Transverse colon (tissue), 4 donors: ENCODE measurements around the gene SPAG17. TPM values are rescaled to one million over a fixed set of nuclear protein-coding genes. Genes with fewer than 3 reads are reported as not detected.
A peak's percentile ranks its signal among the peaks of the same experiment; 100 is the strongest.
"Not testable (repeated sequence)": the region's sequence is repeated elsewhere in the genome, so short reads cannot be mapped to it uniquely, and the experiment has no call there.

Source experiments
- DNase-seq: peaks from one replicate; pipeline ENCODE4 v3.0.0-alpha.2; 2019
- H3K27ac ChIP-seq, 4 donors: fragments of 200-600 bp; sonication (generic); 2 replicates each; pipeline ENCODE4 v1.5.1; 2016 to 2018; ENCODE audit warnings: inconsistent platforms in 4 of 4
- H3K27me3 ChIP-seq: fragments of 200-600 bp; sonication (generic); 2 replicates; pipeline ENCODE4 v1.5.1; 2017; ENCODE audit warnings: inconsistent platforms
- H3K36me3 ChIP-seq, 4 donors: fragments of 200-600 bp; sonication (generic); 2 replicates each; pipeline ENCODE4 v1.5.1; 2017 to 2019; ENCODE audit warnings: inconsistent platforms in 4 of 4
- H3K4me1 ChIP-seq, 4 donors: fragments of 200-600 bp; sonication (generic); 2 replicates each; pipeline ENCODE4 v1.5.1; 2017 to 2020; ENCODE audit warnings: inconsistent platforms in 4 of 4
- H3K4me3 ChIP-seq, 4 donors: fragments of 200-600 bp; sonication (generic); 1 replicate in 1 of 4; 2 replicates in 3 of 4; pipeline versions ENCODE4 v1.5.1 to v1.6.1; 2017 to 2019; ENCODE audit warnings: inconsistent platforms in 4 of 4
- H3K9me3 ChIP-seq, 2 donors: fragments of 200-600 bp; sonication (generic); 2 replicates each; pipeline ENCODE4 v1.5.1; 2017 to 2019; ENCODE audit warnings: inconsistent platforms in 2 of 2
- EP300 ChIP-seq: sonication (generic); formaldehyde crosslinking; IDR thresholded peaks from one replicate; pipeline ENCODE4 v1.6.1; 2017; ENCODE audit warnings: antibody characterized with exemption, low read depth
- POLR2A ChIP-seq: fragments of 450-650 bp; IDR thresholded peaks from one replicate; pipeline ENCODE4 v1.6.1; 2016; ENCODE audit warnings: antibody characterized with exemption, mild to moderate bottlenecking, moderate library complexity
- POLR2AphosphoS5 ChIP-seq, 3 donors: sonication (generic); formaldehyde crosslinking; IDR thresholded peaks; one replicate each; pipeline ENCODE4 v1.6.1; 2016; ENCODE audit warnings: antibody characterized with exemption in 3 of 3
- WGBS, 2 donors: methylation state at CpG; one replicate each; pipeline ENCODE4 v1.1.5; 2018; ENCODE audit warnings: low coverage in 1 of 2; 5-methylcytosine and 5-hydroxymethylcytosine counted together
- in situ Hi-C, 4 donors: fragments of 200-750 bp; cut with MboI; loops; one replicate each; pipeline versions ENCODE4 v1.15.0 to v1.15.1; 2017; ENCODE audit warnings: low sequenced_read_pairs in 3 of 4, low pct_ligation_motif_present in 1 of 4, low pct_unique_long_range_greater_than_20kb in 1 of 4
- intact Hi-C: fragments of 100-400 bp; cut with DNase I; formaldehyde crosslinking; loops from one replicate; pipeline ENCODE4 v1.15.1; 2023; ENCODE audit warnings: low total_unique reads
- total RNA-seq, 4 donors: library from RNA; depleted of rRNA; stranded (reverse); fragments of >200 nt; gene quantifications; one replicate each; pipeline ENCODE4 v1.1.0, GENCODE V29; 2016
- TF ChIP-seq, protein P1 (sequence below), 5 experiments: fragments of 200-600 bp in 3 of 5; fragments of 450-650 bp in 2 of 5; sonication (generic) in 3 of 5; IDR thresholded peaks; 1 replicate in 2 of 5; 2 replicates in 3 of 5; pipeline ENCODE4 v1.5.1; 2016 to 2017; ENCODE audit warnings: antibody characterized with exemption in 5 of 5, inconsistent platforms in 3 of 5, mild to moderate bottlenecking in 2 of 5, moderate library complexity in 1 of 5

Gene SPAG17
- total RNA-seq, 4 donors from 2014 or later, result not detected

DNA sequence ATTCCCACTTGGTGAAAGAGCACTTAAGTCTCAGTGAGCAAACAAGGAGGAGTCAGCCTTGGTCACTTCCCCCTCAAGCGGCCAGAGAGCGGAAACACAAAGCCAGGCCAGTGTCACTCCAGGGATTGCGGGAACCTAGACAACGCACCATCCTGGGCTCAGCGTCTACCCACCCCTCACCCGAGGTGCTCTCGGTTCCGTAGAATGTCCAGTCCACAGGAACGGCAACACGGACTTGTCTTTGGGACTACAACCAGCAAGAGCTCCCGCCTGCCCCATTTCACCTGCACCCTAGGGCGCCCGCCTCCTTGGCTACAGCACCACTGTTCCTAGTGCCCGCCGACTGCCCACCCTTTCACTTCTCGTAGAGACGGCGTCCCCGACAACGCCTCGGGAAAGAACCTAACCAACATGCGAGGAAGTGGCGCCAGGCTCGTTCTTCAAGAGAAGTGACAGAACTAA, 256.1 kb downstream of the SPAG17 start:
- 1 to 20% methylated on average over 2 to 20 of the region's 24 CpGs for WGBS, 2 donors
- peaks cover 16 to 46% (median 25%) of the 10 kb centered on the region in 4 donors for H3K4me1 ChIP-seq
- peak overlapping the region; percentile 76 to 90 (median 88) for H3K4me3 ChIP-seq
- no peaks in the 10 kb centered on the region for H3K9me3 ChIP-seq
- TF ChIP-seq POLR2AphosphoS5 (IDR thresholded peaks at IDR 0.05) (peak; percentile 62 to 75 (median 70)), POLR2A (no peak)
- TF ChIP-seq, protein P1, sequence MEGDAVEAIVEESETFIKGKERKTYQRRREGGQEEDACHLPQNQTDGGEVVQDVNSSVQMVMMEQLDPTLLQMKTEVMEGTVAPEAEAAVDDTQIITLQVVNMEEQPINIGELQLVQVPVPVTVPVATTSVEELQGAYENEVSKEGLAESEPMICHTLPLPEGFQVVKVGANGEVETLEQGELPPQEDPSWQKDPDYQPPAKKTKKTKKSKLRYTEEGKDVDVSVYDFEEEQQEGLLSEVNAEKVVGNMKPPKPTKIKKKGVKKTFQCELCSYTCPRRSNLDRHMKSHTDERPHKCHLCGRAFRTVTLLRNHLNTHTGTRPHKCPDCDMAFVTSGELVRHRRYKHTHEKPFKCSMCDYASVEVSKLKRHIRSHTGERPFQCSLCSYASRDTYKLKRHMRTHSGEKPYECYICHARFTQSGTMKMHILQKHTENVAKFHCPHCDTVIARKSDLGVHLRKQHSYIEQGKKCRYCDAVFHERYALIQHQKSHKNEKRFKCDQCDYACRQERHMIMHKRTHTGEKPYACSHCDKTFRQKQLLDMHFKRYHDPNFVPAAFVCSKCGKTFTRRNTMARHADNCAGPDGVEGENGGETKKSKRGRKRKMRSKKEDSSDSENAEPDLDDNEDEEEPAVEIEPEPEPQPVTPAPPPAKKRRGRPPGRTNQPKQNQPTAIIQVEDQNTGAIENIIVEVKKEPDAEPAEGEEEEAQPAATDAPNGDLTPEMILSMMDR (IDR thresholded peaks at IDR 0.05), result peak in 1 of 5 experiments; percentile 19
- H3K36me3 ChIP-seq, result no peaks in the 10 kb centered on the region
- peak; percentile 67 for DNase-seq
- in situ Hi-C loops, result no loop called here
- H3K27me3 ChIP-seq, result no peaks in the 10 kb centered on the region
- H3K27ac ChIP-seq, result peak overlapping the region; percentile 87 to 96 (median 93)
- intact Hi-C loops, result no loop called here

GRCh38 chr1:117925981-117926380, 259.0 kb downstream of the SPAG17 start:
- WGBS, 2 donors, result 85 to 89% methylated on average over 2 to 3 of the region's 3 CpGs
- DNase-seq, result no peak
- H3K27me3 ChIP-seq, result no peaks in the 10 kb centered on the region
- H3K4me1 ChIP-seq, result peaks cover 10 to 33% (median 21%) of the 10 kb centered on the region in 4 donors
- in situ Hi-C loops, result no loop called here
- TF ChIP-seq EP300 (no peak), POLR2A (no peak), POLR2AphosphoS5 (IDR thresholded peaks at IDR 0.05) (no peak)
- TF ChIP-seq, protein P1 (IDR thresholded peaks at IDR 0.05), result no peak
- no peaks in the 10 kb centered on the region for H3K36me3 ChIP-seq
- H3K4me3 ChIP-seq, result no peak overlapping the region
- H3K9me3 ChIP-seq, result no peaks in the 10 kb centered on the region
- no peak overlapping the region for H3K27ac ChIP-seq
- intact Hi-C loops, result no loop called here

- 90 to 100% methylated on average over 1 to 7 of the region's 7 CpGs for WGBS, 2 donors
- H3K4me3 ChIP-seq, intact Hi-C loops, H3K27ac ChIP-seq, H3K27me3 ChIP-seq, DNase-seq, H3K9me3 ChIP-seq: not testable (repeated sequence)
- Histone ChIP-seq H3K36me3 (peaks cover 0 to 17% (median 7%) of the 10 kb centered on the region in 4 donors), H3K4me1 (peaks cover 0 to 14% (median 2%) of the 10 kb centered on the region in 4 donors)
- in situ Hi-C loops, result loop anchor here in 1 of 4 donors (25.0 kb wide), 1 partner anchor 810 kb away; the partner anchor contains the start of gene TRIM45
Measured at GRCh38 chr1:117922717-117923116, 262.3 kb downstream of the SPAG17 start.

- H3K27me3 ChIP-seq, result no peaks in the 10 kb centered on the region
- no peak for DNase-seq
- in situ Hi-C loops (loop anchor here in 1 of 4 donors (25.0 kb wide), 1 partner anchor 810 kb away; the partner anchor contains the start of gene TRIM45), intact Hi-C loops (no loop called here)
- H3K4me3 ChIP-seq, result no peak overlapping the region
- H3K4me1 ChIP-seq, result peaks cover 0 to 12% (median 0%) of the 10 kb centered on the region in 4 donors
- H3K27ac ChIP-seq, result no peak overlapping the region
- no peak for TF ChIP-seq POLR2A
- no peak for TF ChIP-seq POLR2AphosphoS5 (IDR thresholded peaks at IDR 0.05)
- TF ChIP-seq, protein P1 (IDR thresholded peaks at IDR 0.05), result no peak
- TF ChIP-seq EP300, result no peak
- 88 to 91% methylated on average over 2 of the region's 2 CpGs for WGBS, 2 donors
- H3K36me3 ChIP-seq, result peaks cover 0 to 22% (median 11%) of the 10 kb centered on the region in 4 donors
- no peaks in the 10 kb centered on the region for H3K9me3 ChIP-seq
Measured at GRCh38 chr1:117921991-117922390, 263.0 kb downstream of the SPAG17 start.

GRCh38 chr1:117919376-117919775, 265.7 kb downstream of the SPAG17 start:
- H3K9me3 ChIP-seq, result no peaks in the 10 kb centered on the region

More at GRCh38 chr1:117919376-117919775, 265.7 kb downstream of the SPAG17 start:
- Histone ChIP-seq H3K4me1 (no peaks in the 10 kb centered on the region), H3K36me3 (peaks cover 0 to 41% (median 16%) of the 10 kb centered on the region in 4 donors), H3K4me3 (no peak overlapping the region), H3K27ac (no peak overlapping the region), H3K27me3 (no peaks in the 10 kb centered on the region)
- intact Hi-C loops (no loop called here), in situ Hi-C loops (loop anchor here in 1 of 4 donors (25.0 kb wide), 1 partner anchor 807 kb away; the partner anchor contains the start of gene TRIM45)
- DNase-seq, result no peak
- no peak for TF ChIP-seq POLR2AphosphoS5 (IDR thresholded peaks at IDR 0.05)
- TF ChIP-seq EP300, result no peak
- no peak for TF ChIP-seq POLR2A
- TF ChIP-seq, protein P1 (IDR thresholded peaks at IDR 0.05), result no peak
